Activated CD4-positive, alpha-beta T cell treated with anti-CD3 and anti-CD28 coated beads for 36 hours (primary cell): ENCODE results near the gene FMN1. TPM values are rescaled to one million over a fixed set of nuclear protein-coding genes. Genes with fewer than 3 reads are reported as not detected.
A peak's percentile ranks its signal among the peaks of the same experiment; 100 is the strongest.

ENCODE experiments used
- ATAC-seq: fragments of 200-7000 bp; cut with Tn5 transposase; one replicate; pipeline ENCODE4 v1.10.0; 2021; ENCODE audit warnings: mild to moderate bottlenecking, moderate library complexity
- CTCF ChIA-PET: fragments of 350-600 bp; sonication (Branson Sonifier 250); formaldehyde crosslinking; loops from one replicate; lab custom pipeline; 2021; ENCODE audit warnings: antibody characterized with exemption; lab: Charles Lee
- POLR2A ChIA-PET: fragments of 350-600 bp; sonication (Branson Sonifier 250); formaldehyde crosslinking; loops from one replicate; lab custom pipeline; 2021; ENCODE audit warnings: antibody characterized with exemption, inconsistent platforms; lab: Charles Lee
- DNase-seq: peaks from one replicate; pipeline ENCODE4 v3.0.0-alpha.2; 2020
- H3K27ac Mint-ChIP-seq: one replicate; pipeline ENCODE4 v1.8.0; 2021; ENCODE audit warnings: mixed read lengths
- H3K27me3 Mint-ChIP-seq: one replicate; pipeline ENCODE4 v1.8.0; 2021; ENCODE audit warnings: mixed read lengths
- H3K36me3 Mint-ChIP-seq: one replicate; pipeline ENCODE4 v1.8.0; 2021; ENCODE audit warnings: low read depth, mixed read lengths
- H3K4me1 Mint-ChIP-seq: one replicate; pipeline ENCODE4 v1.8.0; 2021; ENCODE audit warnings: mixed read lengths
- H3K4me3 Mint-ChIP-seq: one replicate; pipeline ENCODE4 v1.8.0; 2021; ENCODE audit warnings: mild to moderate bottlenecking, moderate library complexity, mixed read lengths
- H3K9me3 Mint-ChIP-seq: one replicate; pipeline ENCODE4 v1.8.0; 2021; ENCODE audit warnings: low read depth, mixed read lengths
- intact Hi-C, 2 experiments: fragments of 100-400 bp; cut with DNase I in 1 of 2; cut with micrococcal nuclease in 1 of 2; formaldehyde crosslinking; loops; one replicate each; pipeline versions ENCODE4 v1.14.2 to v1.15.1; 2022 to 2024; cut with DNase I, micrococcal nuclease
- total RNA-seq, 2 experiments: library from RNA; stranded (reverse); gene quantifications; one replicate each; pipeline ENCODE4 v1.2.3, GENCODE V29; 2021

Gene FMN1
- total RNA-seq, 2 experiments from 2014 or later = 0.09 to 0.21 TPM

GRCh38 chr15:33154351-33155166 lies 40.0 kb downstream of the FMN1 start:
- CTCF ChIA-PET = interaction anchor here (0.7 to 1.4 kb wide), 7 partner anchors 14 to 513 kb away, joined by 3 to 4 read pairs (median 3); no protein-coding TSS in a partner anchor
- Mint-ChIP-seq H3K27me3 (peaks cover 2% of the 10 kb centered on the region), H3K9me3 (no peaks in the 10 kb centered on the region), H3K4me3 (no peak overlapping the region), H3K27ac (no peak overlapping the region), H3K36me3 (no peaks in the 10 kb centered on the region), H3K4me1 (peaks cover 4% of the 10 kb centered on the region)
- no peak for ATAC-seq
- POLR2A ChIA-PET = no interaction called here
- intact Hi-C loops = loop anchor here in 1 of 2 experiments (5.0 kb wide), 1 partner anchor 127 kb away; no protein-coding TSS in a partner anchor
- DNase-seq = no peak

- ATAC-seq = no peak
- H3K9me3 Mint-ChIP-seq = peaks cover 1% of the 10 kb centered on the region
- CTCF ChIA-PET = interaction anchor here (1.0 kb wide), 1 partner anchor 47 kb away, joined by 3 read pairs; no protein-coding TSS in a partner anchor
- no peaks in the 10 kb centered on the region for H3K27me3 Mint-ChIP-seq
- no peaks in the 10 kb centered on the region for H3K36me3 Mint-ChIP-seq
- peaks cover 2% of the 10 kb centered on the region for H3K4me1 Mint-ChIP-seq
- no peak for DNase-seq
- H3K4me3 Mint-ChIP-seq = no peak overlapping the region
- intact Hi-C loops = loop anchor here in 1 of 2 experiments (5.0 kb wide), 1 partner anchor 126 kb away; no protein-coding TSS in a partner anchor
- POLR2A ChIA-PET = no interaction called here
- no peak overlapping the region for H3K27ac Mint-ChIP-seq
Measured at GRCh38 chr15:33153548-33153947, 41.0 kb downstream of the FMN1 start.

- POLR2A ChIA-PET = no interaction called here
- H3K36me3 Mint-ChIP-seq = no peaks in the 10 kb centered on the region
- H3K27ac Mint-ChIP-seq = no peak overlapping the region
- H3K4me3 Mint-ChIP-seq = no peak overlapping the region
- DNase-seq (no peak), ATAC-seq (no peak)
- intact Hi-C loops = loop anchor here in 1 of 2 experiments (5.0 kb wide), 1 partner anchor 125 kb away; no protein-coding TSS in a partner anchor
- H3K4me1 Mint-ChIP-seq = peaks cover 11% of the 10 kb centered on the region
- H3K9me3 Mint-ChIP-seq = peaks cover 1% of the 10 kb centered on the region
- no peaks in the 10 kb centered on the region for H3K27me3 Mint-ChIP-seq
- CTCF ChIA-PET = interaction anchor here (1.0 kb wide), 1 partner anchor 66 kb away, joined by 3 read pairs; no protein-coding TSS in a partner anchor
Measured at GRCh38 chr15:33152502-33153109, 41.9 kb downstream of the FMN1 start.

- Mint-ChIP-seq H3K9me3 (peaks cover 1% of the 10 kb centered on the region), H3K4me3 (no peak overlapping the region), H3K27ac (no peak overlapping the region), H3K27me3 (no peaks in the 10 kb centered on the region), H3K4me1 (peaks cover 11% of the 10 kb centered on the region), H3K36me3 (no peaks in the 10 kb centered on the region)
- ChIA-PET CTCF (interaction anchor here (0.5 to 1.1 kb wide), 2 partner anchors 55 to 429 kb away, joined by 3 read pairs; no protein-coding TSS in a partner anchor), POLR2A (no interaction called here)
- intact Hi-C loops = loop anchor here in 1 of 2 experiments (5.0 kb wide), 1 partner anchor 124 kb away; no protein-coding TSS in a partner anchor
- no peak for DNase-seq
- ATAC-seq = no peak
Measured at GRCh38 chr15:33150971-33151370, 43.5 kb downstream of the FMN1 start.

GRCh38 chr15:33150431-33150941 lies 44.0 kb downstream of the FMN1 start:
- ChIA-PET CTCF (interaction anchor here (0.5 kb wide), 1 partner anchor 430 kb away, joined by 3 read pairs; no protein-coding TSS in a partner anchor), POLR2A (no interaction called here)
- ATAC-seq (no peak), DNase-seq (no peak)
- peaks cover 11% of the 10 kb centered on the region for H3K4me1 Mint-ChIP-seq
- peaks cover 1% of the 10 kb centered on the region for H3K9me3 Mint-ChIP-seq
- intact Hi-C loops = loop anchor here in 1 of 2 experiments (5.0 kb wide), 1 partner anchor 123 kb away; no protein-coding TSS in a partner anchor
- no peaks in the 10 kb centered on the region for H3K36me3 Mint-ChIP-seq
- no peaks in the 10 kb centered on the region for H3K27me3 Mint-ChIP-seq
- no peak overlapping the region for H3K27ac Mint-ChIP-seq
- no peak overlapping the region for H3K4me3 Mint-ChIP-seq

- Mint-ChIP-seq H3K36me3 (no peaks in the 10 kb centered on the region), H3K27ac (no peak overlapping the region), H3K9me3 (peaks cover 1% of the 10 kb centered on the region), H3K4me1 (peaks cover 11% of the 10 kb centered on the region), H3K27me3 (no peaks in the 10 kb centered on the region), H3K4me3 (no peak overlapping the region)
- DNase-seq (no peak), ATAC-seq (no peak)
- intact Hi-C loops = loop anchor here in 1 of 2 experiments (5.0 kb wide), 1 partner anchor 123 kb away; no protein-coding TSS in a partner anchor
- POLR2A ChIA-PET = no interaction called here
- CTCF ChIA-PET = interaction anchor here (0.6 kb wide), 1 partner anchor 429 kb away, joined by 3 read pairs; no protein-coding TSS in a partner anchor
Measured at GRCh38 chr15:33149919-33150318, 44.6 kb downstream of the FMN1 start.

GRCh38 chr15:33148129-33148751 lies 46.3 kb downstream of the FMN1 start:
- peak; percentile 55 for ATAC-seq
- ChIA-PET POLR2A (no interaction called here), CTCF (no interaction called here)
- no peak overlapping the region for H3K27ac Mint-ChIP-seq
- H3K27me3 Mint-ChIP-seq = no peaks in the 10 kb centered on the region
- H3K36me3 Mint-ChIP-seq = no peaks in the 10 kb centered on the region
- peaks cover 1% of the 10 kb centered on the region for H3K9me3 Mint-ChIP-seq
- no peak overlapping the region for H3K4me3 Mint-ChIP-seq
- no peak for DNase-seq
- intact Hi-C loops = no loop called here
- H3K4me1 Mint-ChIP-seq = peaks cover 11% of the 10 kb centered on the region

GRCh38 chr15:33146051-33146450 lies 48.5 kb downstream of the FMN1 start:
- H3K27me3 Mint-ChIP-seq = no peaks in the 10 kb centered on the region
- intact Hi-C loops = no loop called here
- H3K36me3 Mint-ChIP-seq = no peaks in the 10 kb centered on the region
- H3K27ac Mint-ChIP-seq = no peak overlapping the region
- ChIA-PET POLR2A (no interaction called here), CTCF (interaction anchor here (1.0 kb wide), 1 partner anchor 70 kb away, joined by 5 read pairs; no protein-coding TSS in a partner anchor)
- H3K4me3 Mint-ChIP-seq = no peak overlapping the region
- DNase-seq (no peak), ATAC-seq (no peak)
- peaks cover 1% of the 10 kb centered on the region for H3K9me3 Mint-ChIP-seq
- H3K4me1 Mint-ChIP-seq = peaks cover 11% of the 10 kb centered on the region

GRCh38 chr15:33145447-33145846 lies 49.1 kb downstream of the FMN1 start:
- ChIA-PET POLR2A (no interaction called here), CTCF (interaction anchor here (0.8 to 1.0 kb wide), 2 partner anchors 59 to 71 kb away, joined by 3 to 5 read pairs; no protein-coding TSS in a partner anchor)
- no peak for DNase-seq
- peaks cover 11% of the 10 kb centered on the region for H3K4me1 Mint-ChIP-seq
- no peak overlapping the region for H3K4me3 Mint-ChIP-seq
- intact Hi-C loops = no loop called here
- ATAC-seq = no peak
- no peaks in the 10 kb centered on the region for H3K36me3 Mint-ChIP-seq
- H3K9me3 Mint-ChIP-seq = peaks cover 1% of the 10 kb centered on the region
- no peak overlapping the region for H3K27ac Mint-ChIP-seq
- H3K27me3 Mint-ChIP-seq = no peaks in the 10 kb centered on the region

GRCh38 chr15:33142708-33143107 lies 51.8 kb downstream of the FMN1 start:
- no peak overlapping the region for H3K4me3 Mint-ChIP-seq
- POLR2A ChIA-PET = no interaction called here
- DNase-seq = no peak
- H3K9me3 Mint-ChIP-seq = no peaks in the 10 kb centered on the region
- CTCF ChIA-PET = no interaction called here
- no peak for ATAC-seq
- no peaks in the 10 kb centered on the region for H3K27me3 Mint-ChIP-seq
- H3K4me1 Mint-ChIP-seq = no peaks in the 10 kb centered on the region
- intact Hi-C loops = no loop called here
- H3K36me3 Mint-ChIP-seq = no peaks in the 10 kb centered on the region
- no peak overlapping the region for H3K27ac Mint-ChIP-seq
